K562 (cell line): ENCODE results near the gene TTC28. TPM values are rescaled to one million over a fixed set of nuclear protein-coding genes. Genes with fewer than 3 reads are reported as not detected.

Experiments
- CHD2 ChIP-seq: IDR thresholded peaks from 2 replicates; pipeline ENCODE4 v1.6.1; 2011; ENCODE audit warnings: low read depth, low read length
- YBX1 ChIP-seq: fragments of 450-650 bp; IDR thresholded peaks from 2 replicates; pipeline ENCODE4 v1.7.1; 2016; ENCODE audit warnings: mild to moderate bottlenecking
- polyA plus RNA-seq, 8 experiments: library from polyadenylated mRNA; depleted of rRNA in 4 of 8; stranded (reverse) in 5 of 8; unstranded in 3 of 8; fragments of >200 nt; fragmentation: Nextera tagmentation in 2 of 8; fragmentation: Illumina TruSeq in 1 of 8; extraction: Ambion mirVana in 2 of 8; extraction: Trizol in 1 of 8; gene quantifications; 2 replicates each; pipeline versions ENCODE4 v1.2.1 to v1.2.3, GENCODE V29; 2011 to 2014; ENCODE audit warnings: inconsistent platforms in 1 of 8, missing spikeins in 1 of 8
- total RNA-seq, 7 experiments: library from RNA; depleted of rRNA in 6 of 7; stranded (reverse); fragments of >200 nt in 6 of 7; fragmentation: Illumina TruSeq in 2 of 7; extraction: Trizol in 2 of 7; gene quantifications; 2 replicates each; pipeline versions ENCODE4 v1.2.1 to v1.2.3, GENCODE V29; 2011 to 2021; ENCODE audit warnings: low replicate concordance in 1 of 7
- TF ChIP-seq, protein P1 (sequence below), 2 experiments: fragments of 450-650 bp; formaldehyde crosslinking in 1 of 2; IDR thresholded peaks; 2 replicates each; pipeline versions ENCODE4 v1.4.0 to v1.6.1; 2014 to 2020; ENCODE audit warnings: mild to moderate bottlenecking in 2 of 2, borderline replicate concordance in 1 of 2, low read depth in 1 of 2

TTC28 gene
- total and polyA plus RNA-seq, 9 of the 15 experiments (the other 6 are each of a cell fraction or from before 2014, with no cell fraction given): 0.22 to 10.7 (median 3.1) TPM

DNA sequence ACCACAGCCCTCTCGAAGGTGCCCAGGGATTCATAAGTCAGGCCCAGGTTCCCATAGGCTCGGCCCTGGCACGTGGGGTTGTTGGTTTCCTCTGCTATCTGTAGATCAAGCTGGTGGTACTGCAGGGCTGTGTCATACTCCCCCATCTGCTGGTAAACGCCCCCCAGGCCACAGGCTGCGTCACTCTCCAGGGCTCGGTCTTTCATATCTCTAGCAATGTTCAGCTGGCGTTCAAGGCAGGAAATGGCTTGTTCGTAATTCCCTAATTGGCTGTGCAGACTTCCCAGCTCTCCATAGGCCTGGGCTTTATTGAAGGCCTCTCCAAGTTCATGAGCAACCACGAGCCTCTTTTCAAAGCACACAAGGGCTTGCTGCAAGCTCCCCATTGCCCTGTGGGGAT, 574.2 kb downstream of the TTC28 start (continued):
- TF ChIP-seq, protein P1, sequence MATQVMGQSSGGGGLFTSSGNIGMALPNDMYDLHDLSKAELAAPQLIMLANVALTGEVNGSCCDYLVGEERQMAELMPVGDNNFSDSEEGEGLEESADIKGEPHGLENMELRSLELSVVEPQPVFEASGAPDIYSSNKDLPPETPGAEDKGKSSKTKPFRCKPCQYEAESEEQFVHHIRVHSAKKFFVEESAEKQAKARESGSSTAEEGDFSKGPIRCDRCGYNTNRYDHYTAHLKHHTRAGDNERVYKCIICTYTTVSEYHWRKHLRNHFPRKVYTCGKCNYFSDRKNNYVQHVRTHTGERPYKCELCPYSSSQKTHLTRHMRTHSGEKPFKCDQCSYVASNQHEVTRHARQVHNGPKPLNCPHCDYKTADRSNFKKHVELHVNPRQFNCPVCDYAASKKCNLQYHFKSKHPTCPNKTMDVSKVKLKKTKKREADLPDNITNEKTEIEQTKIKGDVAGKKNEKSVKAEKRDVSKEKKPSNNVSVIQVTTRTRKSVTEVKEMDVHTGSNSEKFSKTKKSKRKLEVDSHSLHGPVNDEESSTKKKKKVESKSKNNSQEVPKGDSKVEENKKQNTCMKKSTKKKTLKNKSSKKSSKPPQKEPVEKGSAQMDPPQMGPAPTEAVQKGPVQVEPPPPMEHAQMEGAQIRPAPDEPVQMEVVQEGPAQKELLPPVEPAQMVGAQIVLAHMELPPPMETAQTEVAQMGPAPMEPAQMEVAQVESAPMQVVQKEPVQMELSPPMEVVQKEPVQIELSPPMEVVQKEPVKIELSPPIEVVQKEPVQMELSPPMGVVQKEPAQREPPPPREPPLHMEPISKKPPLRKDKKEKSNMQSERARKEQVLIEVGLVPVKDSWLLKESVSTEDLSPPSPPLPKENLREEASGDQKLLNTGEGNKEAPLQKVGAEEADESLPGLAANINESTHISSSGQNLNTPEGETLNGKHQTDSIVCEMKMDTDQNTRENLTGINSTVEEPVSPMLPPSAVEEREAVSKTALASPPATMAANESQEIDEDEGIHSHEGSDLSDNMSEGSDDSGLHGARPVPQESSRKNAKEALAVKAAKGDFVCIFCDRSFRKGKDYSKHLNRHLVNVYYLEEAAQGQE (IDR thresholded peaks at IDR 0.05; ENCODE audit: borderline replicate concordance): no peak
- TF ChIP-seq, protein P1 (CRISPR knock-in tag; IDR thresholded peaks at IDR 0.05; ENCODE audit: low read depth): no peak
- TF ChIP-seq CHD2: no peak
- no peak for TF ChIP-seq YBX1
